SU-DHL-6 (cell line): ENCODE measurements around the gene PNPLA7.

Experiments
- CTCF ChIP-seq: fragments of 200-600 bp; sonication (generic); IDR thresholded peaks from one replicate; pipeline ENCODE4 v1.5.1; 2017; ENCODE audit warnings: antibody characterized with exemption, mild to moderate bottlenecking, low read length, moderate library complexity; ENCODE audit not compliant: insufficient read depth, poor library complexity, severe bottlenecking
- EZH2phosphoT487 ChIP-seq: fragments of 200-600 bp; sonication (generic), shearing (Covaris generic); conservative IDR thresholded peaks from 2 replicates; pipeline ENCODE4 v1.6.1; 2018; ENCODE audit warnings: mild to moderate bottlenecking, antibody characterized with exemption, low read length, moderate library complexity, mixed read lengths

- no peak for TF ChIP-seq CTCF
- TF ChIP-seq EZH2phosphoT487 = no peak
Measured at GRCh38 chr9:137429974-137430722, 120.1 kb downstream of the PNPLA7 start.
